Body of pancreas (tissue), 4 donors: ENCODE measurements around the gene KYAT1.

Source experiments
- CTCF ChIP-seq, 7 experiments: fragments of 450-650 bp in 4 of 7; fragments of 200-600 bp in 3 of 7; sonication (generic) in 3 of 7; IDR thresholded peaks; one replicate each; pipeline ENCODE4 v1.5.1; 2016 to 2019; ENCODE audit warnings: antibody characterized with exemption in 7 of 7
- POLR2A ChIP-seq, 3 donors: fragments of 450-650 bp; IDR thresholded peaks; one replicate each; pipeline ENCODE4 v1.6.1; 2016; ENCODE audit warnings: antibody characterized with exemption in 3 of 3, mild to moderate bottlenecking in 2 of 3

- no peak for TF ChIP-seq CTCF (IDR thresholded peaks at IDR 0.05)
- no peak for TF ChIP-seq POLR2A (IDR thresholded peaks at IDR 0.05)
Measured at GRCh38 chr9:128887049-128887448, 5.3 kb upstream of the KYAT1 start.
